Measurements from ENCODE around the gene RSPO4.

The RSPO4 gene

GRCh38 chr20:997486-997885 is 4.6 kb downstream of the RSPO4 start:
- ChIA-PET POLR2A (no interaction called here), CTCF (no interaction called here)
- no peak for DNase-seq (ENCODE audit: extremely low spot score)
- TF ChIP-seq CTCF (IDR thresholded peaks at IDR 0.05; ENCODE audit: control extremely low read depth, extremely low read depth, low read depth, missing control alignments) = no peak

GRCh38 chr20:997016-997415 is 5.1 kb downstream of the RSPO4 start:
- ChIA-PET POLR2A (no interaction called here), CTCF (no interaction called here)
- no peak for TF ChIP-seq CTCF (IDR thresholded peaks at IDR 0.05; ENCODE audit: control extremely low read depth, extremely low read depth, low read depth, missing control alignments)
- no peak for DNase-seq (ENCODE audit: extremely low spot score)

DNA sequence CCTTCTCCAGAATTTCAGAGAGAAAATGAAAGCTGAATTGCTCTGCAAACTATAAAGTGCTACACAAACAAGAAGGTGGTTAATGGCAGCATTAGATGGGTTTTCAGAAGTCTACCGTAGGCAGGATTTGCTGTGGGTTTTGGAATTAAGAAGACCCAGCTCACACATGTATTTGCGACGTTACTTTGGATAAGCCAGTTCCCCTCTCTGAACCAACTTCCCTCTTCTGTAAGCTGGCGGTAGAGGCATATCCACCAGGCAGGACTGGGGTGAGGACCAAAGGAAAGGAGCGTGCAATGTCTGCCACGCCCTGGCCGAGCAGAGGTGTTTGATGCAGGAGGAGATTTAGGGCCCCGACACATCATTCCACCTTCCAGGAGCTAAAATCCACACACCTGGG is 6.9 kb downstream of the RSPO4 start:
- DNase-seq (ENCODE audit: extremely low spot score) = no peak
- ChIA-PET POLR2A (no interaction called here), CTCF (no interaction called here)
- no peak for TF ChIP-seq CTCF (IDR thresholded peaks at IDR 0.05; ENCODE audit: control extremely low read depth, extremely low read depth, low read depth, missing control alignments)

- DNase-seq (ENCODE audit: extremely low spot score) = no peak
- ChIA-PET POLR2A (no interaction called here), CTCF (no interaction called here)
- TF ChIP-seq CTCF (IDR thresholded peaks at IDR 0.05; ENCODE audit: control extremely low read depth, extremely low read depth, low read depth, missing control alignments) = no peak
Measured at GRCh38 chr20:992801-993535, 9.1 kb downstream of the RSPO4 start.

- POLR2A ChIA-PET = no interaction called here
- TF ChIP-seq CTCF (IDR thresholded peaks at IDR 0.05; ENCODE audit: control extremely low read depth, extremely low read depth, low read depth, missing control alignments) = no peak
- DNase-seq (ENCODE audit: extremely low spot score) = no peak
- CTCF ChIA-PET = no interaction called here
Measured at GRCh38 chr20:991850-992249, 10.3 kb downstream of the RSPO4 start.

DNA sequence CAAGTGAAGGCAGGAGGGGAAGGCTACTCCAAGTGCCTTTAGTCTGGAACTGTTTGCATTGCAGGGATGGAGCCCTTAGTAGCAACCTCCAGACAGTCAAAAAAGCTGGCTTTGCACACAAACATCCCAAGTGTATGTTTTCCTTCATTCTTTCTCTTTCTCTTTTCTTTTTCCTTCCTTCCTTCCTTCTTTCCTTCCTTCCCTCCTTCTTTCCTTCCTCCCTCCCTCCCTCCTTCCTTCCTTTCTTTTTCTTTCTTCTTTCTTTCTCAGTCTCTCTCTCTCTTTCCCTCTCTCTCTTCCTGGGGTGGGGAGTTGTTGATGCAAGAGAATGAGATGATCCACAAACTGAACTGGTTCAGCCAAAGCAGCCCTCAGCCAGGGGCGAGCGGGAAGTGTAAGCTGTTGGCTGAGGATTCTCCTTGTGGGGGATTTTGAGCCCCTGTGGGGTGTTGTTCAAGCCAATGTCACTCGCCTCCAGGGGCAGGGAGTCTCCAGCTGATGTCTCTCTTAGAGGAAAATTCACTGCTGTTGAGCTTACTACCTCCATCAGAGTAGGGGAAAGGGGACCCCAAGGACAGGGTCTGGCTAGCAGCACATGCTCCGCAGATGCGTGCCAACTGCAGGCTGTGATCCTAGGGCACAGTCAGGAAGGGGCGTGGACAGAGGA is 11.7 kb downstream of the RSPO4 start:
- CTCF ChIA-PET = interaction anchor here (1.5 kb wide), 1 partner anchor 33 kb away, joined by 3 read pairs; no protein-coding TSS in a partner anchor
- DNase-seq (ENCODE audit: extremely low spot score) = no peak
- TF ChIP-seq CTCF (IDR thresholded peaks at IDR 0.05; ENCODE audit: control extremely low read depth, extremely low read depth, low read depth, missing control alignments) = no peak
- POLR2A ChIA-PET = no interaction called here
